Neural progenitor cell (in vitro differentiated cells): ENCODE results near the gene UNC45B.

Experiments
- EZH2 ChIP-seq: fragments of 200-600 bp; sonication (generic); IDR thresholded peaks from 2 replicates; pipeline ENCODE4 v1.6.1; 2017; ENCODE audit warnings: antibody characterized with exemption, mild to moderate bottlenecking, moderate library complexity
- TF ChIP-seq, protein P1 (sequence below): fragments of 200-600 bp; sonication (generic); IDR thresholded peaks from 2 replicates; pipeline ENCODE4 v1.5.1; 2017; ENCODE audit warnings: antibody characterized with exemption, mild to moderate bottlenecking

DNA sequence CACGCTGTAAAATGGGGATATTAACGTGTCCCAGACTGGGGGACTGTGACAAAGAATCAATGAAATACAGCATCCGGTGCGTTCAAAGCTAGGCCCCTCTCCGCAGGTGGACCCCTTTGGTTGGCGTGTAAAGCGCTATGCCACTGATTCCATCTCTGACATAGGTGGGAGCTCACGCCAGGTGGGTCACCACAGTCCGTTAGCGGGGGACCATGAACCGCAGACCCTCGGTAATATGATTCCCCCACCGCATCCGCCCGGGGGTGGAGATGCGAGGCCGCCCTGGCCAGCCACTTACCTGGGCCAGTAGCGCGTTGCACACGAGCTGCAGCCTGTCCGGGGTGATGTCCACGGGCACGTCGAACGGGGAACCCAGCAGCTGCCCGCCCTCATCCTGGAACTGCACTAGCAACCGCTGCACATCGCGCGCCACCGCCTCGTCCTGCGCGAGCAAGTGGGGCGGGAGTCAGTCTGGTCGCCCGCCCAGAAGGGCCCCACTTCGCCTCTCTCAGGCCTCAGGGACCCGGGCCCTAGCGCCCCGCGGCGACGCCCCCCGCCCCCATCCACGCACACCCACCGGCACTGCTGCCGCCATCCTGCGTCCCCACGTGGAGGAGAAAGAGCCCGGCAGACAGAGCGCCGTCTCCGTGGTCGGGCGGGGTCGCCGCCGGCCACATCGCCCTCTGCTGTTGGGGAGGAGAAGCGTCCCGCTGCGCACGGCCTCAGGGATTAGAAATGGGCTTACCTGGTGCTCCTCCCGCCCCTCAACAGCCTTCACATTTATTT is 5.7 kb upstream of the UNC45B start, which contains the start of gene NLE1:
- TF ChIP-seq, protein P1, sequence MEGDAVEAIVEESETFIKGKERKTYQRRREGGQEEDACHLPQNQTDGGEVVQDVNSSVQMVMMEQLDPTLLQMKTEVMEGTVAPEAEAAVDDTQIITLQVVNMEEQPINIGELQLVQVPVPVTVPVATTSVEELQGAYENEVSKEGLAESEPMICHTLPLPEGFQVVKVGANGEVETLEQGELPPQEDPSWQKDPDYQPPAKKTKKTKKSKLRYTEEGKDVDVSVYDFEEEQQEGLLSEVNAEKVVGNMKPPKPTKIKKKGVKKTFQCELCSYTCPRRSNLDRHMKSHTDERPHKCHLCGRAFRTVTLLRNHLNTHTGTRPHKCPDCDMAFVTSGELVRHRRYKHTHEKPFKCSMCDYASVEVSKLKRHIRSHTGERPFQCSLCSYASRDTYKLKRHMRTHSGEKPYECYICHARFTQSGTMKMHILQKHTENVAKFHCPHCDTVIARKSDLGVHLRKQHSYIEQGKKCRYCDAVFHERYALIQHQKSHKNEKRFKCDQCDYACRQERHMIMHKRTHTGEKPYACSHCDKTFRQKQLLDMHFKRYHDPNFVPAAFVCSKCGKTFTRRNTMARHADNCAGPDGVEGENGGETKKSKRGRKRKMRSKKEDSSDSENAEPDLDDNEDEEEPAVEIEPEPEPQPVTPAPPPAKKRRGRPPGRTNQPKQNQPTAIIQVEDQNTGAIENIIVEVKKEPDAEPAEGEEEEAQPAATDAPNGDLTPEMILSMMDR: peak; percentile 89
- TF ChIP-seq EZH2: peak; percentile 47
